HG02938 (cell line): ENCODE results near the gene ICAM2.
"Not testable (repeated sequence)": the region's sequence is repeated elsewhere in the genome, so short reads cannot be mapped to it uniquely, and the experiment has no call there.

ENCODE experiments used
- ATAC-seq: cut with Tn5 transposase; IDR thresholded peaks from one replicate; pipeline ENCODE4 v1.9.1; 2021; ENCODE audit warnings: mild to moderate bottlenecking, moderate library complexity; ENCODE audit not compliant: unreplicated experiment

The ICAM2 gene

GRCh38 chr17:63998050-63998720 lies 22.2 kb downstream of the ICAM2 start, which contains the start of gene PRR29:
PRR29 (plus strand) TSS chr17:63998351; CDS start chr17:63998365, 14 bp downstream.
- ATAC-seq: no peak

DNA sequence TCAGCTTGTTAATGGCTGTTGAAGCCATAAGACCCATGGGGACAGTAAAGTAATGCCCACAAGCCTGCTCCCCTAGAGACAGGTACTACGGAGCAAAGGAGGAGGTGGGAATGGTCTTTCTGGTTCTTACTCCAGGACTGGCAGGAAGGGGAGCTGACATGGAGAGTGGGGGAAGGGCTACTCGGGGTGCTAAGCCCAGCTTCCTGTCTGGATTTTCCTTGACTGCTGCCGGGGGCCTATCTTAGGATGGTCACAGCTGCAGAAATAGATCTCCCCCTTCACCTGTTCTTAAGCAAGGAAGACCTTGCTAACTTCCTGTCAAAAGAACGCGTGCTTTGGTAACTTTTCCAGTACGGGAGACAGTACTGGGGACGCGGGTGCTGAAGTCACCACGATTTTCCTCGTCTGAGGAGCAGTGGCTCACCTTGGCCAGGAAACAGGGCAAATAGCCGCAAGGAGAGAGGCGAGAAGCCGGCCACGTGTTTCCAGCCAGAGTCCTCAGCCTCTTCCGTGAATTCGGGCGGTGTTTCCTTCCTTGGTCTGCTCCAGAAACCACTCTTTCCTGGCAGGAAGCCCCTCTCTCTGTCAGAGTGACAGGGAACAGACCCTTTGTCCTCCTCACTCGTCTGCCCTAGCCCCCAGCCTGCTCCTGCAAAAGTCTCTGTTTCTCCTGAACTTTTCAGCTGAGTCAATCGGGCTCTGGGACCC lies 22.9 kb downstream of the ICAM2 start:
- no peak for ATAC-seq

DNA sequence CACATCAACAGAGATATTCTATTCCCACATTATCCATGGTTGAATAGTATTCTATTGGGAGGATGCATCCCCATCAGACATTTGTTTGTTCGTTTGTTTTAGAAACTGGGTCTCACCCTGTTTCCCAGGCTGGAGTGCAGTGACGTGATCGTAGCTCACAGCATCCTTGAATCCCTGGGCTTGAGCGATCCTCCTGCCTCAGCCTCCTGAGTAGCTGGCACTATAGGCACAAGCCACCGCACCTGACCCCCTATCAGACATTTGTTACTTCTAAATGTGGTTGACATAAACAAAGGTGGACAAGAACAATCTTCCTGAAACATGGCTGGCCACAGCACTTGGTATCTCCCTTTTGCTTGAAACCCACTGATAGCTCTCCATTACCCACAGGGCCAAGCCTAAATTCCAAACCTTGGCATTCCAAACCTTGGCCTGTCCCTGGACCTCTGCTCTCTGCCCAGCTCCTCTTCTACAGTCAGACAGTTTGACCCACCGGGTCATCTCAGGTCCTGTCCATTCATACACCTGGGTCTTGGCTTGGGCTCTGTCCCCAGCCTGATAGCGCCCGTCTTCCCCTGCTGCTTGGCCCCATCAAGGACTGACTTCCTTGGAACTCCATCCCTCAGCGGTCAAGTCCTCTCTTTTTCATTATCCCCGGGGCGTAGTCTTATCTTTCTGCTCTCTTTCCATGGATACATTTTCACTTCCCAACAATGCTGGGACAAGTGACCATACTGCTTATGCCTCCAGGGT lies 23.8 kb downstream of the ICAM2 start:
- no peak for ATAC-seq

DNA sequence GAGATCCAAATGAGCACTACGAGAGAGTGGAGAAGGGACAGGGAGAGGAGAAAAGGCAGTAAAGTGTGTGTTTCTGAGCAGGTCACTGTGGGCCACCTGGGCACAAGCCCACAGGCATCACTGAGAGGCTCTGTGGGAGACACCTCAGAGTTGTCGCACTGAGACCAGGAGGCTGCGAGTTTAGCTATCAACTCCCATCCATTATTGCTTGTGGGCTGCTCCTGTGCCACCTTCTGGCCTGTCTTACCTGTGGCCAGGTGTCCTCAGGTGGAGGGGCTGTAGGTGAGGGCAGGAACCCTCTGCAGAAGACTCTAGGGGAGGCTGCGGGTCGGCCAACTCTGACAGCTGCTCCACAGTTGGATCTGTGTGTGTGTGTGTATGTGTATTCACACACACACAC lies 24.8 kb downstream of the ICAM2 start:
- no peak for ATAC-seq

GRCh38 chr17:63993368-63993985 lies 27.0 kb downstream of the ICAM2 start:
- ATAC-seq: no peak

- no peak for ATAC-seq
These were observed 28.8 kb downstream of the ICAM2 start for GRCh38 chr17:63991611-63992010.

- no peak for ATAC-seq
These were observed 30.6 kb downstream of the ICAM2 start for GRCh38 chr17:63989622-63990345.

- ATAC-seq: no peak
These were observed 31.5 kb downstream of the ICAM2 start for GRCh38 chr17:63988741-63989621.

- ATAC-seq: no peak
These were observed 32.3 kb downstream of the ICAM2 start for GRCh38 chr17:63988127-63988478.

- ATAC-seq: no peak
These were observed 33.0 kb downstream of the ICAM2 start for GRCh38 chr17:63987221-63988126.

DNA sequence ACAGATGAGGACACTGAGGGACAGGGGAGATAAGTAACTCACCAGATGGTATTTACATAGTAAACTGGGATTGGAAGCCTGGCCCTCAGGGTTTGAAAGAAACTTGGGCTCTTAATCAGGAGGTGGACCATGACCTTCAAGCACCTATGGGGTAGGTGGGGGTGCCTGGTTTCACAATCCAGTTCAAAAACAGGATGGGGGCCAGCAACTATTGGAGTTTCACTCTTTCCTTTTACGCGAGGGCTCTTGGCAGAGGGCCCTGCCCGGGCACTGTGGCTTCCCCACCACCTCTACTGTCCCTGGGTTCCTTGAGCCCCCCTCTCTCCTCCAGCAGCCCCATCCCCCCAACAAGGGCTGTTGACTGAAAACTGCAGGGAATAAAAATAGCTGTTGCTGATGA lies 33.6 kb downstream of the ICAM2 start:
- no peak for ATAC-seq

DNA sequence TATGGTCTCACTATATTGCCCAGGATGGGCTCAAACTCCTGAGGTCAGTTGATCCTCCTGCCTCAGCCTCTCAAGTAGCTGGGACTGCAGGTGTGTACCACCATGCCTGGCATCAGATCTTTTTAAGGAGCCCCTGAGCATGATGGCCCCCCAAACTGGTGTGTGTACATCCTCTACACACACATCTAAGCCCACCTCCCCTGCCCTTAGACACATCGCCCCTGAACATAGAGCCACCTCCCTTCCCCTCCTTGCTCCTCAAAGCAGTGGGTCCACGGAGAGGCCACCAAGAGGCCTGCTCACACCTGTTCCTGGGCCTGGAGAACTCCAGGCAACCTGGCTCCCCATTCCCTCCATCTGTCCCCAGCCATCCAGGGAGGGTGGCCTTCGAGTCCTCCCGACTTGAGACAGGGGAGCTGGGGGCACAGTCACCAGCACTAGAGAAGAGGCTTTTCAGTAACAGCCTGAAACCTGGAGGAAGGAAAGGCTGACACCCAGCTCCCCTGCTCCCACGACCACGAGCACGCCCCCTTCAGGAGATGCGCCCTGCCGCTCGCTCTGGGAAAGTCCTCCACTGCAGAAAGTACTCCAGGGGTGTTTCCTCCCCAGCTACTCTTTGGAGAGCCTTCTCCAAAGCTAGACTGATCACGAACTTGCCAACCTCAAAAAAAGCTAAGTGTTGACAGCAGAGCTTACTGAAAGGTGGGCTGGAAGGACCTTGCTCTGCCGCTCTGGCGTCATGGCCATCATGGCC lies 34.9 kb downstream of the ICAM2 start:
- ATAC-seq: no peak

DNA sequence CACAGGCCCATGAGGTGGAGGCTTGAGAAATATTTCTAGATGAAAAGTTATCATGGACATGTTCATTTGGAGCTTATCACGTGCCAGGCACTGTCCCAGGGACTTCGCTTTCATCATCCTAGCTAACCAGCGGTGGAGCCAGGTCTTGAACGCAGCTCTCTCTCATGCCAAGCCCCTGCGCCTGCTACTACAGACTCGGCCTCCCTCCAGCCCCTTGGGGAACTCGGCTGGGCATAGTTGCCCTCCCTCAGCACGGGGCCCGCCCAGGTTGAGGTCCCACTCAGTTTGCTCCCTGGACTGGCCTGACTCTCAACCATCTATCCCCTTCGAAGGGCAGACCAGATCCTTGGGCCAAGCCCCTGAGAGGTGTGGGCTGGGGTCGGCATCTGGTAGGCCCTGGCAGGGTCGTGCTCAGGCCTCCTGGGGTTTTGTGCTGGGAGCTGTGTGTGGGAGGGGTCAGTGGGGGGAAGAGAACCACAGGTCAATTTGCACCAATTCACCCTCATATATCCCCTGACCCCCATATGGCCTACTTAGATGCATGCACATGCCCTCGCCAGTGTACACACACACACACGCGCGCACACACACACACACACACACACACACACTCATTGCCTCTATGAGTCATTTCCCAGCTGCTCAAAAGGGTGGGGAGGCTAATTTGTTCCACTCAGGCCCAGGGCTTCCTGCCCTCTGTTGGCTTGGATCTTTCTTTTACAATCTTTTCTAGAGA lies 35.6 kb downstream of the ICAM2 start:
- ATAC-seq: no peak

DNA sequence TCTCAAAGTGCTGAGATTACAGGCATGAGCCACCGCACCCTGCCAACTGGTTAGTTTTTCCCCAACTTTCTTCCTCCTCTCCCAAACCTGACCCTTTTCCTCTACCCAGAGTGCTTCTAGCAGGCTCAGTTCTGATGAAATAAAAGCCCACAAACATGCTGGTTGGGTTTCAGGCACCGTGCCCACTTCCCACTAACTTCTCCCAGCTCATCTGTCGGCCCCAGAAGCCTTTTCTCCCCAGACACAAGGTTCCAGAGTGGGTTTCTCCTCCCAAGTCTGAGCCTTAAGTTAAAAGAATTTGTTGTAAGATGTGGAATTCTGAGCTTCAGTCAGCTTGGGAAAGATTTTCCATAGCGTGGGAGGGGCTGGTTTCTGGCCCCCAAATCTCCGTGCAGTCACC lies 36.2 kb downstream of the ICAM2 start:
- ATAC-seq: no peak

DNA sequence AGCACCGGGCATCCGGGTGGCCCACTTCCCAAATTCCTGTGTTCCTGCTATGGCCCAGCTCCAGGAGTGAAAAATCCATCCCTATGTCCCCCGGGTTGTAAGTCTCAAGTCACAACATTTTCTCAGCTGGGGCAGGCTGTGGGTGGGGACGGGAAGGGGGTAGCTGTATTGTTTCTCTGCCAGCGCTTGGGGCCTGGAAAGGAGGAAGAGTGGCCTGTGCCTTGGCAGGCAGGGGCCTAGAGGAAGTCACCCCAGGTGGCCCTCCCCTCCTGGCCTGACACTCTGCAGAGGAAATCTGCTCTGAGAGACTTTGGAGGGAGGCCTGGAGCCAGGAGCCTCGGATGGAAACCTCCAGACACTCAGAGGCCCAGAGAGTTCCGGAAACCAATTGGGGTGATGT lies 37.1 kb downstream of the ICAM2 start:
- no peak for ATAC-seq

- ATAC-seq: not testable (repeated sequence)
These were observed 37.8 kb downstream of the ICAM2 start for GRCh38 chr17:63982641-63983040.
